Heart right ventricle (tissue), 16 donors: Measurements from ENCODE around the gene AQR. TPM values are rescaled to one million over a fixed set of nuclear protein-coding genes. Genes with fewer than 3 reads are reported as not detected.
A peak's percentile ranks its signal among the peaks of the same experiment; 100 is the strongest.
"Not testable (repeated sequence)": the region's sequence is repeated elsewhere in the genome, so short reads cannot be mapped to it uniquely, and the experiment has no call there.

ENCODE experiments used
- ATAC-seq, 8 donors: fragments of 200-7000 bp; cut with Tn5 transposase; one replicate each; pipeline ENCODE4 v1.9.1; 2020; ENCODE audit warnings: mild to moderate bottlenecking in 8 of 8, moderate library complexity in 8 of 8, moderate number of reproducible peaks in 1 of 8
- DNase-seq, 2 donors: peaks; one replicate each; pipeline ENCODE4 v3.0.0-alpha.2; 2020
- H3K27ac ChIP-seq, 10 donors: fragments of 200-600 bp; sonication (generic) in 2 of 10; one replicate each; pipeline versions ENCODE4 v1.5.0 to v1.8.0; 2020 to 2022; ENCODE audit warnings: mild to moderate bottlenecking in 3 of 10
- H3K27me3 ChIP-seq, 7 donors: fragments of 200-600 bp; one replicate each; pipeline ENCODE4 v1.8.0; 2021 to 2022; ENCODE audit warnings: mild to moderate bottlenecking in 2 of 7
- H3K36me3 ChIP-seq, 9 donors: fragments of 200-600 bp; sonication (generic) in 1 of 9; one replicate each; pipeline versions ENCODE4 v1.5.0 to v1.8.0; 2020 to 2022; ENCODE audit warnings: mild to moderate bottlenecking in 2 of 9
- H3K4me1 ChIP-seq, 9 donors: fragments of 200-600 bp; sonication (generic) in 1 of 9; one replicate each; pipeline versions ENCODE4 v1.5.0 to v1.8.0; 2020 to 2022; ENCODE audit warnings: mild to moderate bottlenecking in 4 of 9
- H3K4me3 ChIP-seq, 10 donors: fragments of 200-600 bp; sonication (generic) in 2 of 10; one replicate each; pipeline versions ENCODE4 v1.5.0 to v1.8.0; 2020 to 2022; ENCODE audit warnings: mild to moderate bottlenecking in 7 of 10, moderate library complexity in 2 of 10
- H3K9me3 ChIP-seq, 11 donors: fragments of 200-600 bp in 10 of 11; sonication (generic) in 2 of 11; one replicate each; pipeline versions ENCODE4 v1.5.0 to v1.8.0; 2013 to 2022; ENCODE audit warnings: mild to moderate bottlenecking in 2 of 11, control low read depth in 1 of 11, moderate library complexity in 1 of 11
- CTCF ChIP-seq, 9 donors: fragments of 200-600 bp; sonication (generic) in 2 of 9; IDR thresholded peaks; one replicate each; pipeline versions ENCODE4 v1.5.0 to v1.8.0; 2021 to 2022; ENCODE audit warnings: antibody characterized with exemption in 9 of 9, mild to moderate bottlenecking in 5 of 9, moderate library complexity in 1 of 9
- WGBS, 2 donors: extraction: QIAGEN DNeasy Blood & Tissue Kit; methylation state at CpG; one replicate each; pipeline ENCODE4 v1.1.7; 2013; ENCODE audit warnings: inconsistent platforms in 1 of 2; 5-methylcytosine and 5-hydroxymethylcytosine counted together
- intact Hi-C, 10 donors: fragments of 100-400 bp; cut with DNase I; formaldehyde crosslinking; loops; one replicate each; pipeline versions ENCODE4 v1.11.1 to v1.14.2; 2022
- polyA plus RNA-seq, 2 donors: library from polyadenylated mRNA; stranded (reverse); fragments of 200-250 nt; gene quantifications; one replicate each; pipeline ENCODE4 v1.2.3, GENCODE V29; 2013
- total RNA-seq, 10 donors: library from RNA; stranded (reverse); fragmentation: NEBNext Ultra II Directional in 3 of 10; extraction: Animal tissue kit (Norgen Biotek cat#: 25700) in 3 of 10; gene quantifications; one replicate each; pipeline versions ENCODE4 v1.2.1 to v1.2.4, GENCODE V29; 2021 to 2023
- donor health status: Arrhythmogenic right ventricular cardiomyopathy.
- donor health status: ischemic (EF 13 %, LVEDD 7.1; RV severe dilation, severe dysfunction).
- donor health status: healthy with polysubstance abuse.
- donor health status: DM: no; HTN: yes; CAD: no.
- donor health status: DM: no; HTN: no; CAD: no.
- donor health status: ischemic (EF 25% LVEDD 6.9; RV normal size, moderate dysfunction).
- donor health status: ischemic (EF 25% LVEDD 5.7; RV mildly dilated, moderate dysfunction).
- donor health status: healthy.
- donor health status: DM: yes; HTN: yes; CAD: no.
- donor health status: Ischemic cardiomyopathy.
- donor health status: ischemic (EF 35%, LVEDD 5.7; RV mildly dilated, moderate dysfunction).
- donor health status: nonischemic (EF 11% LVEDD 7.7; RV severe dilation, severe dysfunction).
- donor health status: DM: yes; HTN: yes; CAD: no.
- donor health status: PGD.
- donor health status: ischemic (EF 29% LVEDD 5.4; RV normal size, mild dysfunction).
- donor health status: nonischemic (EF 23%, LVEDD 6.1; RV moderate dilation, normal function).

The AQR gene
- total and polyA plus RNA-seq, 12 donors, result 6.5 to 14.6 (median 10.8) TPM

GRCh38 chr15:34976743-34977142 lies 7.2 kb upstream of the AQR start:
- Histone ChIP-seq H3K27ac (no peak overlapping the region), H3K27me3 (no peaks in the 10 kb centered on the region), H3K4me3 (no peak overlapping the region), H3K4me1 (peaks cover 0 to 10% (median 0%) of the 10 kb centered on the region in 9 donors), H3K9me3 (no peaks in the 10 kb centered on the region), H3K36me3 (peaks cover 0 to 30% (median 0%) of the 10 kb centered on the region in 9 donors)
- intact Hi-C loops, result no loop called here
- TF ChIP-seq CTCF (IDR thresholded peaks at IDR 0.05), result no peak
- DNase-seq (no peak), ATAC-seq (no peak)
- WGBS, 2 donors, result 92 to 93% methylated on average over 2 of the region's 2 CpGs

GRCh38 chr15:34976073-34976472 lies 6.5 kb upstream of the AQR start:
- intact Hi-C loops, result no loop called here
- no peaks in the 10 kb centered on the region for H3K27me3 ChIP-seq
- no peak for TF ChIP-seq CTCF (IDR thresholded peaks at IDR 0.05)
- peaks cover 0 to 23% (median 0%) of the 10 kb centered on the region in 9 donors for H3K36me3 ChIP-seq
- H3K4me3 ChIP-seq, result no peak overlapping the region
- WGBS, 2 donors, result 94 to 97% methylated on average over 2 of the region's 2 CpGs
- no peak overlapping the region for H3K27ac ChIP-seq
- DNase-seq (no peak), ATAC-seq (no peak)
- peaks cover 0 to 10% (median 0%) of the 10 kb centered on the region in 9 donors for H3K4me1 ChIP-seq
- no peaks in the 10 kb centered on the region for H3K9me3 ChIP-seq

- H3K4me1 ChIP-seq, result peaks cover 0 to 19% (median 9%) of the 10 kb centered on the region in 9 donors
- H3K27ac ChIP-seq, result no peak overlapping the region
- no peak for ATAC-seq
- no peak for TF ChIP-seq CTCF (IDR thresholded peaks at IDR 0.05)
- 34 to 39% methylated on average over 2 of the region's 2 CpGs for WGBS, 2 donors
- no peak overlapping the region for H3K4me3 ChIP-seq
- DNase-seq, result no peak
- H3K27me3 ChIP-seq, result no peaks in the 10 kb centered on the region
- H3K9me3 ChIP-seq, result no peaks in the 10 kb centered on the region
- peaks cover 0 to 11% (median 0%) of the 10 kb centered on the region in 9 donors for H3K36me3 ChIP-seq
- intact Hi-C loops, result no loop called here
These were observed 4.0 kb upstream of the AQR start for GRCh38 chr15:34973512-34973911.

- peak overlapping the region in 9 of 10 donors; percentile 17 to 91 (median 87) for H3K27ac ChIP-seq
- H3K4me1 ChIP-seq, result peaks cover 0 to 50% (median 30%) of the 10 kb centered on the region in 9 donors
- H3K9me3 ChIP-seq, DNase-seq, H3K36me3 ChIP-seq, ATAC-seq, intact Hi-C loops, H3K27me3 ChIP-seq: not testable (repeated sequence)
- WGBS, 2 donors, result 70% methylated on average over 21 of the region's 21 CpGs
- peak overlapping the region; percentile 62 to 100 (median 81) for H3K4me3 ChIP-seq
These were observed 629 bp upstream of the AQR start for GRCh38 chr15:34970098-34970643.

- ATAC-seq (no peak), DNase-seq (no peak)
- no peak for TF ChIP-seq CTCF (IDR thresholded peaks at IDR 0.05)
- peaks cover 0 to 50% (median 33%) of the 10 kb centered on the region in 9 donors for H3K4me1 ChIP-seq
- intact Hi-C loops, result no loop called here
- no peak overlapping the region for H3K4me3 ChIP-seq
- H3K27ac ChIP-seq, result no peak overlapping the region
- H3K36me3 ChIP-seq, result peaks cover 0 to 58% (median 9%) of the 10 kb centered on the region in 9 donors
- no peaks in the 10 kb centered on the region for H3K27me3 ChIP-seq
- no peaks in the 10 kb centered on the region for H3K9me3 ChIP-seq
- 91% methylated on average over 2 of the region's 2 CpGs for WGBS, 2 donors
These were observed 5.3 kb downstream of the AQR start for GRCh38 chr15:34964277-34964676.
